Panc1 (cell line): ENCODE measurements around the gene CD300A. TPM values are rescaled to one million over a fixed set of nuclear protein-coding genes. Genes with fewer than 3 reads are reported as not detected.

ENCODE experiments used
- ATAC-seq: fragments of 200-7000 bp; cut with Tn5 transposase; 2 replicates; pipeline ENCODE4 v1.9.1; 2020; ENCODE audit warnings: mild to moderate bottlenecking, moderate library complexity
- BruUV-seq: library from RNA; stranded (reverse); fragments of 400-500 nt; replicated peaks from 2 replicates; lab custom pipeline; 2021; lab: Mats Ljungman, UMichigan
- CTCF ChIA-PET: fragments of 300-600 bp; sonication (Branson Sonifier 250); formaldehyde crosslinking; loops from one replicate; lab custom pipeline; 2022; ENCODE audit warnings: antibody characterized with exemption; lab: Charles Lee
- POLR2A ChIA-PET: fragments of 300-600 bp; sonication (Branson Sonifier 250); formaldehyde crosslinking; loops from one replicate; lab custom pipeline; 2022; ENCODE audit warnings: antibody characterized with exemption; lab: Charles Lee
- DNase-seq: peaks from one replicate; pipeline ENCODE4 v3.0.0-alpha.2; 2010; ENCODE audit warnings: low read depth, low spot score
- H3K27ac ChIP-seq: 2 replicates; pipeline ENCODE4 v1.5.1; 2011; ENCODE audit warnings: mild to moderate bottlenecking, low read length, inconsistent platforms
- H3K27me3 ChIP-seq: fragments of 200-500 bp; sonication (Bioruptor generic); 2 replicates; pipeline ENCODE4 v1.6.0; 2014; ENCODE audit warnings: low read length, inconsistent platforms; ENCODE audit not compliant: control insufficient read depth, insufficient read depth
- H3K36me3 ChIP-seq: fragments of 200-500 bp; sonication (Bioruptor generic); 2 replicates; pipeline ENCODE4 v1.5.1; 2014; ENCODE audit warnings: inconsistent platforms, mild to moderate bottlenecking, low read length, moderate library complexity; ENCODE audit not compliant: control insufficient read depth, insufficient read depth
- H3K4me1 ChIP-seq: 2 replicates; pipeline ENCODE4 v1.5.1; 2011; ENCODE audit warnings: inconsistent platforms, mild to moderate bottlenecking, low read length, moderate library complexity; ENCODE audit not compliant: control insufficient read depth, insufficient read depth
- H3K4me3 ChIP-seq, 2 experiments: 2 replicates each; pipeline ENCODE4 v1.5.1; 2011 to 2012; ENCODE audit warnings: low read depth in 2 of 2, low read length in 2 of 2, mild to moderate bottlenecking in 2 of 2, inconsistent platforms in 1 of 2, moderate library complexity in 1 of 2
- H3K9me3 ChIP-seq: fragments of 200-500 bp; sonication (Bioruptor generic); 2 replicates; pipeline ENCODE4 v1.5.1; 2014; ENCODE audit warnings: low read depth, mild to moderate bottlenecking, inconsistent platforms, low read length, moderate library complexity; ENCODE audit not compliant: control insufficient read depth, insufficient read depth
- POLR2AphosphoS5 ChIP-seq: IDR thresholded peaks from 2 replicates; pipeline ENCODE4 v1.6.1; 2012; ENCODE audit warnings: mild to moderate bottlenecking, low read depth, low read length, moderate library complexity
- SIN3A ChIP-seq: IDR thresholded peaks from 2 replicates; pipeline ENCODE4 v1.6.1; 2012; ENCODE audit warnings: low read depth, mild to moderate bottlenecking, low read length, moderate library complexity, borderline replicate concordance; ENCODE audit not compliant: insufficient read depth
- TCF7L2 ChIP-seq: IDR thresholded peaks from 2 replicates; pipeline ENCODE4 v1.6.1; 2011; ENCODE audit warnings: mild to moderate bottlenecking, low read depth, low read length, inconsistent platforms
- in situ Hi-C: cut with HindIII; loops from 2 replicates; pipeline ENCODE4 v1.10.0; 2016; ENCODE audit warnings: low sequenced_read_pairs, low pct_unique_long_range_greater_than_20kb
- intact Hi-C: fragments of 100-400 bp; cut with micrococcal nuclease; formaldehyde crosslinking; loops from one replicate; pipeline ENCODE4 v1.10.0; 2022; ENCODE audit not compliant: unreplicated experiment
- total RNA-seq: library from RNA; stranded (reverse); gene quantifications from one replicate; pipeline ENCODE4 v1.2.1, GENCODE V29; 2021; ENCODE audit not compliant: unreplicated experiment
- TF ChIP-seq, protein P1 (sequence below), 2 experiments: IDR thresholded peaks; 2 replicates each; pipeline ENCODE4 v1.6.1; 2011 to 2012; ENCODE audit warnings: low read depth in 2 of 2, control low read depth in 1 of 2, low read length in 1 of 2, mild to moderate bottlenecking in 1 of 2, moderate library complexity in 1 of 2; ENCODE audit not compliant: insufficient read depth in 1 of 2
- TF ChIP-seq, protein P2 (sequence below): fragments of 450-650 bp; IDR thresholded peaks from 2 replicates; pipeline ENCODE4 v1.5.1; 2017; ENCODE audit warnings: mild to moderate bottlenecking

CD300A gene
- total RNA-seq, 1 experiment from 2014 or later, result 0.21 TPM

DNA sequence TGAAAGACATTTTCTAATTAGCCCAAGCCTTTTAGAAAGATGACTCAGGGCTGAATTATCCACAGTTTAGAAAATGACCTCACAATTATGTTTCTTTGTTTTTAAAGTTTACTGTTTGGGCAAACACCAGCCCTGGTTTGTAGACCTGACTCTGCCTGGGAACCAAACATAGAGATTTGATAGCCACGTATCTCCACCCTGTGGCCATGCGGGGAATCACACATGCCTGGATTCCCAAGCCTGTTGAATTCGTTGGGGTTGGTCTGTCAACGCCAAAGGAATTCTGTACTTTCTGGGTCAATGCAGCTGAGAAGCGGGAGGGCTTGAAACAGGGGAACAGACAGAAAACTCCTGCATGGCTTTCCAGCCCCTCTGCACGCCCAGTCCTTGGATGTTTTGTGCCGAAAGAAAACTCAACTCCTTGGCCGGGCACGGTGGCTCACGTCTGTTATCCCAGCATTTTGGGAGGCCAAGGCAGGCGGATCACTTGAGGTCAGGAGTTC, 26.9 kb downstream of the CD300A start:
- BruUV-seq, result no TSS peak
- intact Hi-C loops (loop anchor here (1.0 kb wide), 1 partner anchor 125 kb away; no protein-coding TSS in a partner anchor), in situ Hi-C loops (no loop called here)
- DNase-seq, result peak; percentile 60
- TF ChIP-seq, protein P1, sequence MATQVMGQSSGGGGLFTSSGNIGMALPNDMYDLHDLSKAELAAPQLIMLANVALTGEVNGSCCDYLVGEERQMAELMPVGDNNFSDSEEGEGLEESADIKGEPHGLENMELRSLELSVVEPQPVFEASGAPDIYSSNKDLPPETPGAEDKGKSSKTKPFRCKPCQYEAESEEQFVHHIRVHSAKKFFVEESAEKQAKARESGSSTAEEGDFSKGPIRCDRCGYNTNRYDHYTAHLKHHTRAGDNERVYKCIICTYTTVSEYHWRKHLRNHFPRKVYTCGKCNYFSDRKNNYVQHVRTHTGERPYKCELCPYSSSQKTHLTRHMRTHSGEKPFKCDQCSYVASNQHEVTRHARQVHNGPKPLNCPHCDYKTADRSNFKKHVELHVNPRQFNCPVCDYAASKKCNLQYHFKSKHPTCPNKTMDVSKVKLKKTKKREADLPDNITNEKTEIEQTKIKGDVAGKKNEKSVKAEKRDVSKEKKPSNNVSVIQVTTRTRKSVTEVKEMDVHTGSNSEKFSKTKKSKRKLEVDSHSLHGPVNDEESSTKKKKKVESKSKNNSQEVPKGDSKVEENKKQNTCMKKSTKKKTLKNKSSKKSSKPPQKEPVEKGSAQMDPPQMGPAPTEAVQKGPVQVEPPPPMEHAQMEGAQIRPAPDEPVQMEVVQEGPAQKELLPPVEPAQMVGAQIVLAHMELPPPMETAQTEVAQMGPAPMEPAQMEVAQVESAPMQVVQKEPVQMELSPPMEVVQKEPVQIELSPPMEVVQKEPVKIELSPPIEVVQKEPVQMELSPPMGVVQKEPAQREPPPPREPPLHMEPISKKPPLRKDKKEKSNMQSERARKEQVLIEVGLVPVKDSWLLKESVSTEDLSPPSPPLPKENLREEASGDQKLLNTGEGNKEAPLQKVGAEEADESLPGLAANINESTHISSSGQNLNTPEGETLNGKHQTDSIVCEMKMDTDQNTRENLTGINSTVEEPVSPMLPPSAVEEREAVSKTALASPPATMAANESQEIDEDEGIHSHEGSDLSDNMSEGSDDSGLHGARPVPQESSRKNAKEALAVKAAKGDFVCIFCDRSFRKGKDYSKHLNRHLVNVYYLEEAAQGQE (IDR thresholded peaks at IDR 0.05; ENCODE audit: insufficient read depth in 1 of 2, low read depth in 2 of 2, low read length in 1 of 2), result no peak
- TF ChIP-seq TCF7L2 (no peak), SIN3A (no peak), POLR2AphosphoS5 (no peak)
- TF ChIP-seq, protein P2, sequence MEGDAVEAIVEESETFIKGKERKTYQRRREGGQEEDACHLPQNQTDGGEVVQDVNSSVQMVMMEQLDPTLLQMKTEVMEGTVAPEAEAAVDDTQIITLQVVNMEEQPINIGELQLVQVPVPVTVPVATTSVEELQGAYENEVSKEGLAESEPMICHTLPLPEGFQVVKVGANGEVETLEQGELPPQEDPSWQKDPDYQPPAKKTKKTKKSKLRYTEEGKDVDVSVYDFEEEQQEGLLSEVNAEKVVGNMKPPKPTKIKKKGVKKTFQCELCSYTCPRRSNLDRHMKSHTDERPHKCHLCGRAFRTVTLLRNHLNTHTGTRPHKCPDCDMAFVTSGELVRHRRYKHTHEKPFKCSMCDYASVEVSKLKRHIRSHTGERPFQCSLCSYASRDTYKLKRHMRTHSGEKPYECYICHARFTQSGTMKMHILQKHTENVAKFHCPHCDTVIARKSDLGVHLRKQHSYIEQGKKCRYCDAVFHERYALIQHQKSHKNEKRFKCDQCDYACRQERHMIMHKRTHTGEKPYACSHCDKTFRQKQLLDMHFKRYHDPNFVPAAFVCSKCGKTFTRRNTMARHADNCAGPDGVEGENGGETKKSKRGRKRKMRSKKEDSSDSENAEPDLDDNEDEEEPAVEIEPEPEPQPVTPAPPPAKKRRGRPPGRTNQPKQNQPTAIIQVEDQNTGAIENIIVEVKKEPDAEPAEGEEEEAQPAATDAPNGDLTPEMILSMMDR, result peak; percentile 93
- ChIA-PET CTCF (interaction anchor here (0.8 kb wide), 1 partner anchor 110 kb away, joined by 6 read pairs; no protein-coding TSS in a partner anchor), POLR2A (no interaction called here)
- peak; percentile 96 for ATAC-seq
- Histone ChIP-seq H3K27ac (no peak overlapping the region), H3K9me3 (no peaks in the 10 kb centered on the region), H3K36me3 (no peaks in the 10 kb centered on the region), H3K4me3 (no peak overlapping the region), H3K27me3 (no peaks in the 10 kb centered on the region), H3K4me1 (no peaks in the 10 kb centered on the region)

DNA sequence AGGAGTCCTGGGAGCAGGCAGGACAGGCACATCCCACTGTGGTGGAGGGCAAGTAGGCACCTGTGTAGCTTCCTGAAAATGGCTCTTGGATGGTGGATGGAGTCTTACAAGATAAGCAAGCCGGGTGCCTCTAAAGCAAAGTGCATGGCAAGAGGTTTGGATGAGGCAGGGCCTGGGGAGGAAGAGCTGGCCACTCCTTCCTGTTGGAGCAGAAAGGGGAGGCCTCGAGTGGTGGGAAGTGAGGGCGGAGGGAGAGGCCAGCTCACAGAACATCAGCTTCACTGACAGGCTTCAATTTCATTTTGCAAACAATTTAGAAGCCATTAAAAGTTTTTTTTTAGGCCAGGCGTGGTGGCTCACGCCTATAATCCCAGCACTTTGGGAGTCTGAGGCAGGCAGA, 31.0 kb downstream of the CD300A start:
- peaks cover 3% of the 10 kb centered on the region for H3K27me3 ChIP-seq
- BruUV-seq, result no TSS peak
- intact Hi-C loops (no loop called here), in situ Hi-C loops (no loop called here)
- no peaks in the 10 kb centered on the region for H3K36me3 ChIP-seq
- TF ChIP-seq, protein P1 (IDR thresholded peaks at IDR 0.05; ENCODE audit: insufficient read depth in 1 of 2, low read depth in 2 of 2, low read length in 1 of 2), result no peak
- no peak overlapping the region for H3K27ac ChIP-seq
- no peaks in the 10 kb centered on the region for H3K4me1 ChIP-seq
- DNase-seq (no peak), ATAC-seq (no peak)
- ChIA-PET CTCF (interaction anchor here (0.7 kb wide), 1 partner anchor 74 kb away, joined by 7 read pairs; no protein-coding TSS in a partner anchor), POLR2A (no interaction called here)
- H3K4me3 ChIP-seq, result no peak overlapping the region
- no peaks in the 10 kb centered on the region for H3K9me3 ChIP-seq
